CD8-positive, alpha-beta memory T cell (primary cell): ENCODE data around the gene AMOT. TPM values are rescaled to one million over a fixed set of nuclear protein-coding genes. Genes with fewer than 3 reads are reported as not detected.
A peak's percentile ranks its signal among the peaks of the same experiment; 100 is the strongest.

Experiments used
- CTCF ChIA-PET: fragments of 350-600 bp; sonication (Branson Sonifier 250); formaldehyde crosslinking; loops from one replicate; lab custom pipeline; 2021; ENCODE audit warnings: antibody characterized with exemption; lab: Charles Lee
- POLR2A ChIA-PET: fragments of 350-600 bp; sonication (Branson Sonifier 250); formaldehyde crosslinking; loops from one replicate; lab custom pipeline; 2021; ENCODE audit warnings: antibody characterized with exemption; lab: Charles Lee
- DNase-seq, 5 donors: peaks; one replicate each; pipeline versions ENCODE4 v3.0.0 to v3.0.0-alpha.2; 2020 to 2022; ENCODE audit warnings: mixed read lengths in 1 of 5
- H3K27ac ChIP-seq: one replicate; pipeline ENCODE4 v1.7.0; 2013; ENCODE audit warnings: low read depth, mild to moderate bottlenecking, low read length, moderate library complexity
- H3K27me3 ChIP-seq: 2 replicates; pipeline ENCODE4 v1.7.0; 2013; ENCODE audit warnings: low read length, mild to moderate bottlenecking; ENCODE audit not compliant: insufficient read depth, poor library complexity, severe bottlenecking
- H3K36me3 ChIP-seq: 2 replicates; pipeline ENCODE4 v1.7.0; 2013; ENCODE audit warnings: mild to moderate bottlenecking, low read length, moderate library complexity; ENCODE audit not compliant: insufficient read depth
- H3K4me1 ChIP-seq: 2 replicates; pipeline ENCODE4 v1.7.0; 2013; ENCODE audit warnings: mild to moderate bottlenecking, low read length, moderate library complexity; ENCODE audit not compliant: insufficient read depth
- H3K4me3 ChIP-seq: 2 replicates; pipeline ENCODE4 v1.7.0; 2013; ENCODE audit warnings: mild to moderate bottlenecking, low read length
- H3K9me3 ChIP-seq: 2 replicates; pipeline ENCODE4 v1.7.0; 2013; ENCODE audit warnings: mild to moderate bottlenecking, low read length
- H3K27ac Mint-ChIP-seq, 8 donors: one replicate each; pipeline ENCODE4 v1.8.0; 2020 to 2021; ENCODE audit warnings: mixed read lengths in 8 of 8, mild to moderate bottlenecking in 6 of 8, inconsistent platforms in 3 of 8, moderate library complexity in 3 of 8
- H3K27me3 Mint-ChIP-seq, 2 donors: one replicate each; pipeline ENCODE4 v1.8.0; 2020 to 2021; ENCODE audit warnings: mixed read lengths in 2 of 2, mild to moderate bottlenecking in 1 of 2, moderate library complexity in 1 of 2
- H3K36me3 Mint-ChIP-seq, 3 donors: one replicate each; pipeline ENCODE4 v1.8.0; 2020 to 2021; ENCODE audit warnings: mixed read lengths in 3 of 3, inconsistent platforms in 1 of 3, mild to moderate bottlenecking in 1 of 3
- H3K4me1 Mint-ChIP-seq, 3 donors: one replicate each; pipeline ENCODE4 v1.8.0; 2020 to 2021; ENCODE audit warnings: mixed read lengths in 3 of 3, inconsistent platforms in 1 of 3, mild to moderate bottlenecking in 1 of 3
- H3K4me3 Mint-ChIP-seq, 7 donors: one replicate each; pipeline ENCODE4 v1.8.0; 2020 to 2021; ENCODE audit warnings: mixed read lengths in 7 of 7, mild to moderate bottlenecking in 6 of 7, moderate library complexity in 4 of 7, inconsistent platforms in 2 of 7
- H3K9me3 Mint-ChIP-seq, 5 donors: one replicate each; pipeline ENCODE4 v1.8.0; 2020 to 2022; ENCODE audit warnings: mixed read lengths in 5 of 5, mild to moderate bottlenecking in 3 of 5, moderate library complexity in 2 of 5, inconsistent platforms in 1 of 5
- polyA plus RNA-seq: library from polyadenylated mRNA; unstranded; fragments of 300-500 nt; fragmentation: Illumina TruSeq; gene quantifications from one replicate; pipeline ENCODE4 v1.2.3, GENCODE V29; 2021
- total RNA-seq, 2 experiments: library from RNA; stranded (reverse); gene quantifications; one replicate each; pipeline ENCODE4 v1.2.3, GENCODE V29; 2021

AMOT gene
- total and polyA plus RNA-seq, 3 experiments from 2014 or later, result 1.4 to 3.2 (median 1.5) TPM

DNA sequence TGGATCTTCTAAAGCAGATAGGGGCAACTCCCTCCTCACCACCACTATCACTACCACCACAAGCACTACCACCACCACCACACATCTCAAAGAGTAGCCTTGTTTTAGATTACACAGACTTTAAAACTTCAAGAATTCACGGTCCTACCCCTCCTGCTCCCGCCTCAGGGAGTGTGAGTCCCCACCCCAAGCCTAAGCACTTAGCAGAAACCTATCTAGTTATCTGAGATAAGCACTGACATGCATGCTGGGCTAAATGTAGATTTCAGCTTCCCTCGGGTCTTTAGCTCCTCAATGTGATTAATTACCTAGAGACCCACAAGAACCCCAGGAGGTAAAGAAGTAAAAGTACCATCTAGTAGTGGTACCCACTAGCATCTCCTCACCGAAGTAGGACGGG, 775 bp downstream of the AMOT start:
- peaks cover 0 to 6% of the 10 kb centered on the region in 2 donors for H3K27me3 Mint-ChIP-seq
- no peaks in the 10 kb centered on the region for H3K27me3 ChIP-seq
- CTCF ChIA-PET, result no interaction called here

DNA sequence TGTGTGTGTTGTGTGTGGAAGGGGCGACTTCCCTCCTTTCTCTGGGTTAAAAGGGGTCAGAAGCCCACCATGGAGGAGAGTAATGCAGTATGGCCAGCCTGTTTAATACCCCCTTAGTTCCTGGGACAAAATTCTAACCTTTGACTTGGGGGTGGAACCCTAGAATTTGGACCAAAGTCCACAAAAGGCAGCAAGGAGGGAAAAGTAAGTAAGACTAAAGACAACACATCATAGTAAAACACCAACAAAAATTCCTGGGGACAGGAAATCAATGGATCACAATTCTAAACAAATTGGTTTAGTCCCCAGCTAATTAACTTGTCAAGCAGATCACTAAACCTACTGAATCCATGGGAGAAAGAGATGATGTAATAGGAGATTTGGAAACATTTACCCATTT, 3.1 kb downstream of the AMOT start:
- Mint-ChIP-seq H3K4me1 (peaks cover 9 to 18% (median 9%) of the 10 kb centered on the region in 3 donors), H3K27me3 (peaks cover 0 to 7% of the 10 kb centered on the region in 2 donors), H3K9me3 (no peaks in the 10 kb centered on the region), H3K27ac (peak overlapping the region in 2 of 8 donors; percentile 68 to 76), H3K4me3 (peak overlapping the region in 1 of 7 donors; percentile 9), H3K36me3 (peaks cover 0 to 9% (median 0%) of the 10 kb centered on the region in 3 donors)
- Histone ChIP-seq H3K27ac (no peak overlapping the region), H3K36me3 (no peaks in the 10 kb centered on the region), H3K4me3 (no peak overlapping the region), H3K27me3 (no peaks in the 10 kb centered on the region), H3K4me1 (peaks cover 4% of the 10 kb centered on the region), H3K9me3 (no peaks in the 10 kb centered on the region)
- POLR2A ChIA-PET, result no interaction called here
- no peak for DNase-seq
- CTCF ChIA-PET, result no interaction called here

More for the DNA sequence above, 775 bp downstream of the AMOT start:
- Histone ChIP-seq H3K27ac (no peak overlapping the region), H3K4me3 (no peak overlapping the region), H3K36me3 (no peaks in the 10 kb centered on the region), H3K9me3 (no peaks in the 10 kb centered on the region), H3K4me1 (peaks cover 4% of the 10 kb centered on the region)
- peak overlapping the region; percentile 58 to 90 (median 86) for H3K27ac Mint-ChIP-seq
- H3K4me3 Mint-ChIP-seq, result peak overlapping the region; percentile 87 to 98 (median 94)
- H3K36me3 Mint-ChIP-seq, result peaks cover 0 to 9% (median 0%) of the 10 kb centered on the region in 3 donors
- H3K9me3 Mint-ChIP-seq, result no peaks in the 10 kb centered on the region
- POLR2A ChIA-PET, result interaction anchor here (2.2 kb wide), 1 partner anchor 160 kb away, joined by 8 read pairs; the partner anchor contains the start of gene LHFPL1
- no peak for DNase-seq
- H3K4me1 Mint-ChIP-seq, result peaks cover 9 to 18% (median 9%) of the 10 kb centered on the region in 3 donors

DNA sequence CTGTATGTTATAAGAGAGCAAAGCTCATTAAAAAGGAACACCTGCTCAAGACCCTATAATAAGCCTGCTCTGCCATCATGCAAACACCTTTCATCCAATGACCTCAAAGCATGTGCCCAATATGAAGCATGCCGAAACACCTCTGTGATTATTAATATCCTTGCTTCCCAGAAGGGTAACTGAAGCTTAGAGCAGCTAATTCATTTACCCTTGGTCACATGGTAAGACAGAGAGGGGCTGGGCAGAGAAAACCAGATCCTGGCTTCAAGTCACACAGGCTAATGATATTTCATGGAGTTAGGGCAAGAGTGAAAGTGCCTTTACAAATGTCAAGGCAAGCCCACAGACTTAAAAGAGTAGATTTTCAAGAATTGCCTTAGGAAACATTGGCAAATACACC, 5.6 kb downstream of the AMOT start:
- H3K27ac Mint-ChIP-seq, result no peak overlapping the region
- Histone ChIP-seq H3K9me3 (no peaks in the 10 kb centered on the region), H3K36me3 (no peaks in the 10 kb centered on the region), H3K27ac (no peak overlapping the region), H3K27me3 (no peaks in the 10 kb centered on the region), H3K4me3 (no peak overlapping the region), H3K4me1 (no peaks in the 10 kb centered on the region)
- CTCF ChIA-PET, result no interaction called here
- no peak overlapping the region for H3K4me3 Mint-ChIP-seq
- no peak for DNase-seq
- no peaks in the 10 kb centered on the region for H3K9me3 Mint-ChIP-seq
- H3K4me1 Mint-ChIP-seq, result peaks cover 5 to 9% (median 6%) of the 10 kb centered on the region in 3 donors
- peaks cover 0 to 7% of the 10 kb centered on the region in 2 donors for H3K27me3 Mint-ChIP-seq
- H3K36me3 Mint-ChIP-seq, result peaks cover 0 to 2% (median under 1%) of the 10 kb centered on the region in 3 donors
- POLR2A ChIA-PET, result no interaction called here

GRCh38 chrX:112834031-112834845, 6.4 kb downstream of the AMOT start:
- Histone ChIP-seq H3K4me1 (no peaks in the 10 kb centered on the region), H3K27me3 (no peaks in the 10 kb centered on the region), H3K9me3 (no peaks in the 10 kb centered on the region), H3K36me3 (no peaks in the 10 kb centered on the region), H3K27ac (no peak overlapping the region), H3K4me3 (no peak overlapping the region)
- POLR2A ChIA-PET, result no interaction called here
- H3K4me3 Mint-ChIP-seq, result no peak overlapping the region
- CTCF ChIA-PET, result no interaction called here
- peaks cover 0 to 3% (median 0%) of the 10 kb centered on the region in 3 donors for H3K4me1 Mint-ChIP-seq
- H3K9me3 Mint-ChIP-seq, result no peaks in the 10 kb centered on the region
- H3K27me3 Mint-ChIP-seq, result peaks cover 0 to 8% of the 10 kb centered on the region in 2 donors
- H3K36me3 Mint-ChIP-seq, result peaks cover 0 to 2% (median 1%) of the 10 kb centered on the region in 3 donors
- no peak for DNase-seq
- H3K27ac Mint-ChIP-seq, result no peak overlapping the region

DNA sequence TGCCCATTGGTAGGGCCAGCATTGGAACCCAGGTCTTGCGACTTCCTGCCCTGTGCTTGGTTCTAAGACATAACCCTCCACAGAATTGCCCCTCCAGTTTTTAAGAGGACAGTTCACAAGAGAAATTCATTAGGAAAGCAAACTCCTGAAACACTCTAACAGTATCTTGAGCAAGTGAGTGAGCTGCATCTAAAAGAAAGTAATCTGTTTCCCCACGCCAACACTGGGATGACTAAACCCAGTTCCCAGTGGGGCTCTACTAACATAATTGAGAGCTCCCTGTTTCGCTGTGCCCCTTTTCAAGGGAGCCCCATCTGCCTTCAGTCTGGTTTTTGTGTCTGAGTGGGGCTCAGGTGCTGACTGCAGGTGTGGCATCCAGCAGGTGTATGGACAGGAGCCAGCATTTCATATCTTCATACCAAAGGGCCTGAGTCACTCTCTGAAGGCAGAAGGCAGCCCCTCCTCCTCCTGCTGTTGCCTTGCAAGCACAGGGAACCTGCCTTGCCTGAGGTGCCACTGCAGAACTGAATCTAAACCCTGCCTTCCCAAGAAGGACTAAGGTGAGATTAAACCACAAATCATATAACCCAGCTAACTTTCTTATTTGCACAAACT, 8.0 kb downstream of the AMOT start:
- Mint-ChIP-seq H3K36me3 (peaks cover 0 to 4% (median 2%) of the 10 kb centered on the region in 3 donors), H3K4me1 (no peaks in the 10 kb centered on the region), H3K4me3 (no peak overlapping the region), H3K27ac (no peak overlapping the region), H3K27me3 (peaks cover 0 to 11% of the 10 kb centered on the region in 2 donors), H3K9me3 (no peaks in the 10 kb centered on the region)
- Histone ChIP-seq H3K9me3 (no peaks in the 10 kb centered on the region), H3K27me3 (no peaks in the 10 kb centered on the region), H3K4me3 (no peak overlapping the region), H3K27ac (no peak overlapping the region), H3K4me1 (no peaks in the 10 kb centered on the region), H3K36me3 (no peaks in the 10 kb centered on the region)
- CTCF ChIA-PET, result no interaction called here
- POLR2A ChIA-PET, result no interaction called here
- DNase-seq, result no peak

DNA sequence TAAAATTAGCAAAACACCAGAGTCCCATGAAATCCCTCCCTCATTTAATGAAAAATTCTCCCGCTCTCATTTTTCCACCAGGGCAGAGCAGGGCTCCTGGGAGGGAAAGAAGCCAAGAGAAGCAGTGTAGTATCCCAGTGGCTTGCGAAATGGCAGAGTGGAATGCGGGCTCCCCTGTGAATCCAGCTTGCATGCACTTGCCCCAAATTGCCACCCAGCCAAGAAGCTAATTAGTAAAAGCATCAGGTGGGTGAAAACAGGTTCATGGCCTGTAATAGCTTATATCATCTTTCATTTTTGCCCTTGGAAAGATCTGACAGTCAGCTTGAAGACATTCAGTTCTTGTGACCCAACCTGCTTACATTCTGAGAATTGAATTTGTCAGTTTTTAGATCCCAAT, 10.1 kb downstream of the AMOT start:
- ChIA-PET POLR2A (no interaction called here), CTCF (no interaction called here)
- no peak overlapping the region for H3K27ac ChIP-seq
- H3K9me3 ChIP-seq, result no peaks in the 10 kb centered on the region
- no peaks in the 10 kb centered on the region for H3K36me3 ChIP-seq
- Mint-ChIP-seq H3K27me3 (peaks cover 0 to 8% of the 10 kb centered on the region in 2 donors), H3K4me3 (no peak overlapping the region), H3K9me3 (no peaks in the 10 kb centered on the region), H3K4me1 (no peaks in the 10 kb centered on the region), H3K27ac (no peak overlapping the region), H3K36me3 (peaks cover 0 to 4% (median 2%) of the 10 kb centered on the region in 3 donors)
- no peak for DNase-seq
- no peaks in the 10 kb centered on the region for H3K27me3 ChIP-seq
- no peak overlapping the region for H3K4me3 ChIP-seq
- no peaks in the 10 kb centered on the region for H3K4me1 ChIP-seq

- no peak overlapping the region for H3K27ac ChIP-seq
- ChIA-PET POLR2A (no interaction called here), CTCF (no interaction called here)
- no peak overlapping the region for H3K27ac Mint-ChIP-seq
- peaks cover 0 to 7% of the 10 kb centered on the region in 2 donors for H3K27me3 Mint-ChIP-seq
- no peak overlapping the region for H3K4me3 ChIP-seq
- no peaks in the 10 kb centered on the region for H3K4me1 Mint-ChIP-seq
- no peaks in the 10 kb centered on the region for H3K4me1 ChIP-seq
- H3K9me3 Mint-ChIP-seq, result no peaks in the 10 kb centered on the region
- no peaks in the 10 kb centered on the region for H3K36me3 ChIP-seq
- DNase-seq, result no peak
- no peaks in the 10 kb centered on the region for H3K9me3 ChIP-seq
- H3K4me3 Mint-ChIP-seq, result no peak overlapping the region
- H3K36me3 Mint-ChIP-seq, result peaks cover 0 to 4% (median 2%) of the 10 kb centered on the region in 3 donors
- H3K27me3 ChIP-seq, result no peaks in the 10 kb centered on the region
Measured at GRCh38 chrX:112827292-112827903, 13.2 kb downstream of the AMOT start.

- no peaks in the 10 kb centered on the region for H3K36me3 ChIP-seq
- Mint-ChIP-seq H3K4me3 (peak overlapping the region in 1 of 7 donors; percentile 29), H3K27me3 (peaks cover 0 to 7% of the 10 kb centered on the region in 2 donors), H3K9me3 (no peaks in the 10 kb centered on the region), H3K27ac (no peak overlapping the region), H3K4me1 (no peaks in the 10 kb centered on the region), H3K36me3 (peaks cover 0 to 4% (median 0%) of the 10 kb centered on the region in 3 donors)
- DNase-seq, result no peak
- H3K27me3 ChIP-seq, result no peaks in the 10 kb centered on the region
- H3K27ac ChIP-seq, result no peak overlapping the region
- ChIA-PET CTCF (no interaction called here), POLR2A (no interaction called here)
- H3K4me1 ChIP-seq, result no peaks in the 10 kb centered on the region
- no peak overlapping the region for H3K4me3 ChIP-seq
- H3K9me3 ChIP-seq, result no peaks in the 10 kb centered on the region
Measured at GRCh38 chrX:112826023-112826422, 14.6 kb downstream of the AMOT start.
